GM19240 (cell line): ENCODE data around the gene KRT6C.
"Not testable (repeated sequence)": the region's sequence is repeated elsewhere in the genome, so short reads cannot be mapped to it uniquely, and the experiment has no call there.

Source experiments
- DNase-seq: peaks from one replicate; pipeline ENCODE4 v3.0.0; 2011; ENCODE audit warnings: low spot score; ENCODE audit not compliant: insufficient read length

KRT6C gene

GRCh38 chr12:52499806-52500560, 26.4 kb upstream of the KRT6C start:
- no peak for DNase-seq

- DNase-seq, result no peak
Observed at GRCh38 chr12:52498946-52499345, 25.3 kb upstream of the KRT6C start.

GRCh38 chr12:52497975-52498374, 24.4 kb upstream of the KRT6C start:
- no peak for DNase-seq

DNA sequence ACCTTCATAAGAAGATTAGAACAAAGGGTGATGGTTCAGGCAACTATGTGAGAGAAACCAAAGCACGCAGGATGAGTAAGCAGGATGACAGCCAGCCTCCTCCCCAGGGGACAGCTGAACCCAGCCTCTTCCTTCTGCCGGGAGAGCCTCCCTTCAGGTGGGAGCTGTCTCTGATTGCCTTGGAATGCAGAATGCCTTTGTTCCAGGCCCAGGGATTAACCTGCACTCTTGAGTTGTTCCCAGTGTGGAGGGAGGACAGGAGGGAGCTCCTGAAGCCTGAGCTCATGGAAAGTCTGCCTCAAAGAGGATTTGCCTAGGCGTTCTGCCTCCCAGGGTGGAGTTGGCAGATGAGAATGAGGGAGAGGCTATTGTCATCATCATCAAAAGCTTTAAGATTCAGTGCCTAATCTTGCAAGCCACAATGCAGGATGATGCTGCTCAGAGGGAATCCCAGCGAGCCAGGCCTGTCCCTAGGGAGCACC, 23.0 kb upstream of the KRT6C start:
- no peak for DNase-seq

GRCh38 chr12:52496054-52496453, 22.4 kb upstream of the KRT6C start:
- no peak for DNase-seq

- no peak for DNase-seq
Observed at GRCh38 chr12:52495389-52495788, 21.8 kb upstream of the KRT6C start.

- no peak for DNase-seq
Observed at GRCh38 chr12:52494518-52494917, 20.9 kb upstream of the KRT6C start.

- DNase-seq, result no peak
Observed at GRCh38 chr12:52494100-52494499, 20.5 kb upstream of the KRT6C start.

DNA sequence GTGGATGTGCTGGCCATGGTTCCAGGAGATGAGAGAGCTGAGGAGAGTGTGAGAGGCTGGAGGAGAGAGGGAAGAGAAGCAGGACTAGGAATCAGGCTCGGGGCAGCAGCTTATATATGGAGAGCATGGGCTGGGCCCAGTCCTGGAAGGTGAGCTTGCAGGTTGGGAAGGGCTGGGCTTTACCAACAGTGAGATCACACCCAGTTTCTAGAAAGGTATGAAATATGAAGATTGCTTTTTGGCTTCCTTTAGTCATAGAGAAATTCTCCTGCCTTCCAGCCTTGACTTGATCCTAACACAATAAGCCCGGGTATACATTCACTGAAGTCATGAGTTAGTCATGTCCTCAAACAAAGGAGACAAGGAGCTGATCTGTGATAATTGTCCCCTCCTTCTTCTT, 19.6 kb upstream of the KRT6C start, which contains the start of gene KRT6A:
Gene KRT6A (minus strand): TSS at position 86 of the 400 bp plus-strand sequence. CDS start 69 bp downstream, at position 17.
- DNase-seq, result no peak

DNA sequence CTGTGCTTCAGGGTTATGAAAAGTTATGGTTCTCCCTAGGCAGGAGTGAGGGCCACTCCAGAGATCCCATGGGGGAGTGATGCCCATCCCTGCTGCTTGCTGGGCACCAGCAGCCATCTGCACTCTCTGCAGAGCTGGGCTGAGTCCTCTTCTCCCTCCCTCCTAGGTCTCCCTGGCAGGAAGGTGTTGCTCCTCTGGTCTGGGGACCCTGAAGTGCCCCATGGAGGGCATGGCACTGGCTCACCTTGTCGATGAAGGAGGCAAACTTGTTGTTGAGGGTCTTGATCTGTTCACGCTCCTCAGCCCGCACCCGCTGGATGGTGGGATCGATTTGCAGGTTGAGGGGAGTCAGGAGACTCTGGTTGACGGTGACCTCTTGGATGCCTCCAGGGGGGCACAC, 18.8 kb upstream of the KRT6C start:
- not testable (repeated sequence) for DNase-seq

DNA sequence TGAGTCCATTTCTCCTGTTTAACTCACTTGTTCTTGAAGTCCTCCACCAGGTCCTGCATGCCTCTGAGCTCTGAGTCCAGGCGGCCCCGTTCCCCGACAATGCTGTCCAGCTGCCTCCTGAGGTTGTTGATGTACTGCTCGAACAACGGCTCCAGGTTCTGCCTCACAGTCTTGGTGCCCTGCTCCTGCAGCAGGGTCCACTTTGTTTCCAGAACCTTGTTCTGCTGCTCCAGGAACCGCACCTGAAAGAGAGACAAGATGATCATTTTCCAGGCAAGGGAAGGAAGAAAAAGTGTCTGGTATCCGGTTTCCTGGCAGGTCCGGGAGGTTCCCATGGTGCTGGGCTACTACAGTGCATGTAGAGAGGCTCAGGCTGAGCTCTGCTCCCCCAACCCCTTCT, 17.9 kb upstream of the KRT6C start:
- not testable (repeated sequence) for DNase-seq

DNA sequence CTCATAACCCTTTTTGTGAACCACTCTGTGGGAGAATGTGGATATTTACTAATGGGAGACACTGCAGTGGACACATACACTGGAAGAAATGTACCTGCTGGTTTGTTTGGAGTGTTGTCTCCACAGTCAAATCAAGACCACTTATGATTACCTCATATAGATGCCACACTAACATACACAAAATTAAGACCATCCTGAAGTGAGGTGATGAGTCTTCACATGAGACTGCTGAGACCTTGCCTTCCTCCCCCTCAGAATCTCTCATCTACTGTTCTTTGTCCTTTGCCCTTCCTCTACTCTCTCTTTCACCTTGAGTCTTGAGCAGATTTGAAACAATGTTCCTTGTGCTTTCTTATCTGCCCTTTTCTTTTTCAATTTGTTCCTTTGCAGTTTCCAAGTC, 15.1 kb upstream of the KRT6C start:
- no peak for DNase-seq

DNA sequence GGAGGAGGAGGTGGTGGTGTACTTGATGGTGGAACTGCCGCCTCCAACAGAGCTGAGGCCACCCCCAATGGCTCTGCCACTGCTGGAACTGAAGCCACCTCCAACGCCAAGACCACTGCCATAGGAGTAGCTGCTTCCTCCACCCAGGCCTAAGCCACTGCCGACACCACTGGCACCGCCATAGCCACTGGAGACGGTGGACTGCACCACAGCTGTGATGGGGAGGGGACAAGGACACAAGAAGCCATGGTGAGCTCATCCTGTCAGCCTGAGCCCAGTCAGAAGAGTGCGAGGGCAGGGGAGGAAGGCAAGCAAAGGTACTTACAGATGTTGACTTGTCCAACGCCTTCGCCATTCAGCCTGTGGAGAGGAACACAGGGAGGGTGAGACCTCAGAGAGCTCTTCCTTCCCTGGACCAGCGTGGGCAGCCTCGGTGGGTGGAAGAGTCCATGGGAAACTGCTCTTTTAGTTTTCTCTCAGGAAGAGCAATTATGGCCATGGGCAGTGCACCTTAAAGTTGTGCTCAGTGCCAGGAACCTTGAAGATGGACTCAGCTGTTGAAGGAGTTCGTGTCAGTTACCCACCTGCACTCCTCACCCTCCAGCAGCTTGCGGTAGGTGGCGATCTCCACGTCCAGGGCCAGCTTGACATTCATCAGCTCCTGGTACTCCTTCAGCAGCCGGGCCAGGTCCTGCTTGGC, 14.3 kb upstream of the KRT6C start:
- not testable (repeated sequence) for DNase-seq

DNA sequence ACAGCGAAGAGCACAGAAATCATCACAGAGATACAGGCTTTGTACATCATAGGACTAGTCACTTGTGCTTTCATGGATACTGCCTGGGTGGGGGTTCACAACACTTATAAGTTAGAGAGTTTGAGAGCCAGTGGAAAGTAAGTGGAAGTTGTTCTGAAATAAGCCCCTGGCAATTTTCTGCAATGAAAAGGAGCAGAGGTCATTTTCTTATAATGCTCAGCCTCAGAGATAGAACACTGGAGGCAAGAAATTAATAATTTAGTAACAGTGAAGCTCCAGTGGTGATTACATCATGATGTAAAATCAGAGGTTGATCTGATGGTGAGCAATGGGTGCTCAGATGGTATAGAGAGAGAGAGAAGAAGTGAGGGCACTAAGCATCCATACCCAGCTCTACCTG, 13.6 kb upstream of the KRT6C start:
- no peak for DNase-seq

DNA sequence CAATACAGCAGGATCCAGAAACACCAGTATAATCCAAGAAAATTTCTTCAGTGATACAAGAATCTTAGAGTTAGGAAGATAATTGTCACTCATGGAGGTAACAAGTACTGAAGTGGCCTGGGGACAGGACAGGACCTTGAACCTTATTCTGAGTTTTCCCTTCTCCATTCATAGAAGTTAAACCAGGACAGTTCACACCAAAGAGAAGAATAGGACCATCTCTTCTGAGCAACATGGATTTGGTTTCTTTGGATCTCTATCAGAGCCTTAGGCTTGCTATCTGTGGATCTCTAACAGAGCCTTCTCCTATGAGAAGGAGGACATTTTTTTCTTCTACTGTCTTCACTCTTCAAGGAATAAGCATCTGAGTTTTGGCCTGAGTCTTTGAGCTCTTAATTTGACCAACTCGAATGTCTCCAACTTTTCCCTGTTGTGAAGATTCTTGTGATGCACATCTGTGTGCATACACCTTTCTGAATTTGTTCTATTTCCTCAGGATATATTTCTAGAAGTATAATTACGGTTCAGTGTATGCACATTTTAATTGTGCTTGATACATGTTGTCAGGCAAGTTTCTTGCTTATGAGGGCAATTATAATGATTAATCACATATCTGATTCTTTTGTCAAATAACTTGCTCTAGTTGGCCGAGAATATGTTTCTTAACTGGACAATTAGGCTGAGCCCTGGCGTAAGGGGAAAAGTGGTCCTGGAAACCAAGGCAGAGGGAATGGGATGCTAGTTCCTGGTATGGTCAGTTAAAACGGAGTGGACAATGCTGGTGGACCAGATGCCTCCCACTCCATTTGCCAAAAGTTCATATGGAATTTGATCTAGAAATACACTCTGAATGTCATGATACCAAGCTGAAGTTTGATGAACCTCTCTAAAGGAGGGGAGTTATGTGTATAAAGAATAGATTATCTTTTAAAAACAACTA, 12.8 kb upstream of the KRT6C start:
- DNase-seq, result no peak

DNA sequence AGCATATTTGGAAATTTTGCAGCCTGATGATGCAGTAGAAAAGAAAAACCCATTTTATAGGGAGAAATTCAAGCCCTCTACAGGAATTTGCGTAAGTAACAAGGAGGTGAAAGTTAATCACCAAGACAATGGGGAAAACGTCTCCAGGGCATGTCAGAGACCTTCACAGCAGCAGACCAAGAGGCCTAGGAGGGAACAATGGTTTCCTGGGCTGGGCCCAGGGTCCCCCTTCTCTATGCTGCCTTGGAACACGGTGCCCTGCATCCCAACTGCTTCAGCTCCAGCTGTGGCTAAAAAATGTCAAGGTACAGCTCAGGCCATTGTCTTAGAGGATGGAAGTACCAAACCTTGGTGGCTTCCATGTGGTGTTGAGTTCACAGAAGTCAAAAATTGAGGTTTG, 6.5 kb upstream of the KRT6C start:
- DNase-seq, result no peak

- no peak for DNase-seq
Observed at GRCh38 chr12:52477651-52478050, 4.0 kb upstream of the KRT6C start.

DNA sequence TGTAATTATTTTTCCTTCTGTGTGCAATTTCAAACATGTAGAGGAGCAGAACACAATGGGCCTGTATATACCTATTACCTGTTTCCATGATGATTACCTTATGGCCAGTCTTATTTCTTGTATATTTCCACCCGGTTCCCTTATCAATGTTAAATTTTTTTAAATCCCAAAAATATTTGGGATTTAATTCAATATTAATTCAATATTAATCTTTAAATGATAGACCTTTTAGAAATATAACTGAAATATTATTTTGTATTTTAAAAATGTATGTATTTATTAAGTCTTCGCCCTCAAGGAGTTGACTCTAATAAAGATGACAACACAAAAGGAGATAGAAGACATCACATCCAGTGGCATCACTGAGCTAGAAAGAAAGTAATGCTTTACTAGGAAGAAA, 607 bp upstream of the KRT6C start:
- no peak for DNase-seq

DNA sequence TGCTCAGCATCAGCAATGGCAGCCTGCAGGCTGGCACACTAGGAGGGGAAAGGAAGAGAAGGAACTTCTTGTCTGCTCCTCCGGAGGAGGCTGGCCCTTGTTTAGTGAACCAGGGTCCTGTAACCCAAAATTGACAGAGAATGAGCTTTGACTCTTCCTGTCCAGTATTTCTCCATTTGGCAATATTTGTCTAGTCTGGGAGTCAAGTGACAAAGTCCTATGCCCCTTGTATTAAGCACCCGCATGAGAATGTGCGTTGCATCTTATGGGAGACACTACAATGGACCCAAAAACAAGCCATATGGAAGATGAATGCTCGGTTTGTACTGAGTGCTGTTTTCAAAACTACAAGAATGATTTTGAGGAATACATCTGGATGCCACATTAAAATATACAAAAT, 3.8 kb downstream of the KRT6C start:
- no peak for DNase-seq

DNA sequence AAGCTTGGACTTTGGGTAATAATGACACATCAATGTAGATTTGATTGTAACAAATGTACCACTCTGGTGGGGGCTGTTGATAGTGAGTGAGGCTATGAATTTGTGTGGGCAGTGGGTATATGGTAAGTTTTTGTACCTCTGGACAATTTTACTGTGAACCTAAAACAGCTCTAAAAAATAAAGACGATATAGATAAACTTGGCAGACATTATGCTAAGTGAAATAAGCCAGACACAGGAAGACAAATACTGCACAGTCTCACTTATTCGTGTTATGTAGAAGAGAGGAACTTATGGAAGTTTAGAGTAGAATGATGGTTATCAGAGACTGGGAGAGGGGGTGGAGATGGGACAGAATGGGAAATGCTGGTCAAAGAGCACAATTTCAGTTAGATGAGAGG, 8.7 kb downstream of the KRT6C start:
- DNase-seq, result no peak

DNA sequence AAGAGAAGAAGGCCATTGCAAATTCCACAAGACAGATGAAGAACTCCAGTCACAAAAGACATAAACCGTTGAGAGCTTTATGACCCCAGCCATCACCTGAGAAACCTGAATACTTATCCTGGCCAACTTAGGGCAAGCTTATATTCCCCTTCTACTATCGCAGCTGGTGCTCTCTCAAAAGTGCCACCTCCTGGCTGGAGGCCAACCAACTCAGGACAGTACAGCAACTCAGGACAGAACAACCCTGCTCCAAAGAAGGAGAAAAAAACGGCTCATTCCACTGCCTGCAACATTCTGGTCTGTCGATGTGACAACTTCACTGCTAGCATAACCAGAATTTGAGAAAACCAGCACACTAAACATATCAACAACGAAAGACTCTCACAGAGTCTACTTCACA, 11.9 kb downstream of the KRT6C start:
- DNase-seq, result no peak

DNA sequence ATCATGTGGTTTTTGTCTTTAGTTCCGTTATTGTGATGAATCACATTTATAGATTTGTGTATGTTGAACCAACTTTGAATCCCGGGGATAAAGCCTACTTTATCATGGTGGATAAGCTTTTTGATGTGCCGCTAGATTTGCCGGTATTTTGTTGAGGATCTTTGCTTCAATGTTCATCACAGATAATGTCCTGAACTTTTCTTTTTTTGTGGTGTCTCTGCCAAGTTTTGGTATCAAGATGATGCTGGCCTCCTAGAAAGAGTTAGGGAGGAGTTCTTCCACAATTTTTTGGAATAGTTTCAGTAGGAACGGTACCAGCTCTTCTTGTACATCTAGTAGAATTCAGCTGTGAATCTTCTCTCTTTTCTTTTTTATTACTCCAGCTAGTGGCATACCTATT, 14.7 kb downstream of the KRT6C start:
- no peak for DNase-seq
